GM12865 (cell line): ENCODE data around the gene ONECUT2.
A peak's percentile ranks its signal among the peaks of the same experiment; 100 is the strongest.

Experiments
- DNase-seq: peaks from one replicate; pipeline ENCODE4 v3.0.0; 2010; ENCODE audit warnings: low read depth
- H3K4me3 ChIP-seq: 2 replicates; pipeline ENCODE4 v1.5.1; 2011; ENCODE audit warnings: mild to moderate bottlenecking, low read depth, low read length, control low read depth
- TF ChIP-seq, protein P1 (sequence below): IDR thresholded peaks from 2 replicates; pipeline ENCODE4 v1.5.1; 2011; ENCODE audit warnings: low read length, control low read depth, low read depth, inconsistent platforms; ENCODE audit not compliant: insufficient read depth; ENCODE audit errors: missing control alignments

Gene ONECUT2

GRCh38 chr18:57523171-57523956, 88.2 kb downstream of the ONECUT2 start:
- H3K4me3 ChIP-seq = no peak overlapping the region
- peak; percentile 16 for DNase-seq
- TF ChIP-seq, protein P1, sequence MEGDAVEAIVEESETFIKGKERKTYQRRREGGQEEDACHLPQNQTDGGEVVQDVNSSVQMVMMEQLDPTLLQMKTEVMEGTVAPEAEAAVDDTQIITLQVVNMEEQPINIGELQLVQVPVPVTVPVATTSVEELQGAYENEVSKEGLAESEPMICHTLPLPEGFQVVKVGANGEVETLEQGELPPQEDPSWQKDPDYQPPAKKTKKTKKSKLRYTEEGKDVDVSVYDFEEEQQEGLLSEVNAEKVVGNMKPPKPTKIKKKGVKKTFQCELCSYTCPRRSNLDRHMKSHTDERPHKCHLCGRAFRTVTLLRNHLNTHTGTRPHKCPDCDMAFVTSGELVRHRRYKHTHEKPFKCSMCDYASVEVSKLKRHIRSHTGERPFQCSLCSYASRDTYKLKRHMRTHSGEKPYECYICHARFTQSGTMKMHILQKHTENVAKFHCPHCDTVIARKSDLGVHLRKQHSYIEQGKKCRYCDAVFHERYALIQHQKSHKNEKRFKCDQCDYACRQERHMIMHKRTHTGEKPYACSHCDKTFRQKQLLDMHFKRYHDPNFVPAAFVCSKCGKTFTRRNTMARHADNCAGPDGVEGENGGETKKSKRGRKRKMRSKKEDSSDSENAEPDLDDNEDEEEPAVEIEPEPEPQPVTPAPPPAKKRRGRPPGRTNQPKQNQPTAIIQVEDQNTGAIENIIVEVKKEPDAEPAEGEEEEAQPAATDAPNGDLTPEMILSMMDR = no peak

DNA sequence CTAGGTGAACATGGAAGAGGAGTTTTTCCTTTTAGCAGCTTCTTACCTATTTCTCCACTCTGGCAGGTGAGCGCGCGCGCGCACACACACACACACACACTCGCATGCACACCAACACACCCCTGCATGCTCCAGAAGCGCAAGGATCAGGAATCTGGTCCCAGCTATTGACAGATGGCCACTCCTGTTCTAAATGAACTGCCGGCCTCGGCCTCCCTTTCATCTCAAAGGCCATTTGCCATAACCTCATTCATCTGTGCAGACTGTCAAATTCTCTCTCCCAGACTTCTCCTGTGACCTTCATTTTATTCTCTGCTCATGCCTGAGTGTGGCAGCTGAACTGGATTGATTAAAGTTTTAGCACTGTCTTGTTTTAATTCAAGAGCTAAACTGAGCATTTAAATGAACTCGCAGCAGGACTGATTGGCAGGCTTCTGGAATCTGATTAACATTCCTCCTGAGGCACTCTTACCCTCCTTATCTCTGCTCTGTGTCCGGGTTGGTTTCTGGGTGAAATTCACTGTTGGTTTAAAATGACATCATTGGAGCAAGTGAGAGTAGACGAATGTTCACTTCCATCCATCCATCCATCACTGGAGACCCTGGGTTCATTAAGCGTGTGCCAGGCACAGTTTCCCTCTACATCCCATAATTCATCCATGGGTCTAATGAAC, 92.5 kb downstream of the ONECUT2 start:
- TF ChIP-seq, protein P1 = no peak
- H3K4me3 ChIP-seq = no peak overlapping the region
- no peak for DNase-seq

GRCh38 chr18:57529151-57529550, 94.0 kb downstream of the ONECUT2 start:
- H3K4me3 ChIP-seq = no peak overlapping the region
- DNase-seq = no peak
- TF ChIP-seq, protein P1 = no peak

DNA sequence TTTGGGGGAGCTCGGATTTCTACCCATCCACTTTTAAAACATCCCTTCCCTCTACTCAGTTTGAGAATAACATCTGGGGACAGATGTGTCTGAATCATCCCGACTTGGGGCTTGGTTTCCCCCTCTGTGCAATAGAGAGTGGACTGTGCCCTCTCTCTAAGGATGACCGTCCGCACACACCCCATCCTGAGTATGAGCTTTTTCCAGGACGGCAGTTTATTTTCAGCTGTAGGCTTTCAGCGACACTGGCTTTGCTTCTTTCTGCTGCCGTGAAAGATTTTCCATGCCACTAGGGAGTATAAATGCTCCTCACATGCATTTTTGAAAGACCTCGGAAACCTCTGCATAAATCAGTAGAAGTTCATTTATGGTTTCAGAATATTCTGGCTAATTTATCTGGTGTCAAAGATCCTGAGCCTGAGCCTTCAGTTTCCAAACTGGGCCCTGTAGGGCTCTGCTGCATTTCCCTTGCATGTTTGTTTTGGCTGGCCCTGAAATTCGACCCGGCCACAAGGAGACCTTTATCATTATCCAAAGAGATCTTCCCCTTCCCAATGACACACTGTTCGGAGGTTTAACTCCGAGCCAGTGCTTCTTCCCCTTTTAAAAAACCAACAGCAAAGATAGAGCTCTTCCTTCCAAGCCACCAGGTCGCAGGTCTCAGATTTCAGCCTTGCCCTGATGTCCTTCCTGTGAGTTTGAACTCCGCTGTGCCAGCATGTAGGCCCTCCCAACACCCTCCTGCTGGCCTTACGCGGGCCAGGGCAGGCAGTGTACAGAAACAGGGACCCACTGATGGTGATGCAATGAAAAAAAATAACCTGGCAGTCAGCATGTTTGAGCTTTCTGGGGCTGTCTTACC, 98.1 kb downstream of the ONECUT2 start:
- TF ChIP-seq, protein P1 = no peak
- no peak for DNase-seq
- no peak overlapping the region for H3K4me3 ChIP-seq

DNA sequence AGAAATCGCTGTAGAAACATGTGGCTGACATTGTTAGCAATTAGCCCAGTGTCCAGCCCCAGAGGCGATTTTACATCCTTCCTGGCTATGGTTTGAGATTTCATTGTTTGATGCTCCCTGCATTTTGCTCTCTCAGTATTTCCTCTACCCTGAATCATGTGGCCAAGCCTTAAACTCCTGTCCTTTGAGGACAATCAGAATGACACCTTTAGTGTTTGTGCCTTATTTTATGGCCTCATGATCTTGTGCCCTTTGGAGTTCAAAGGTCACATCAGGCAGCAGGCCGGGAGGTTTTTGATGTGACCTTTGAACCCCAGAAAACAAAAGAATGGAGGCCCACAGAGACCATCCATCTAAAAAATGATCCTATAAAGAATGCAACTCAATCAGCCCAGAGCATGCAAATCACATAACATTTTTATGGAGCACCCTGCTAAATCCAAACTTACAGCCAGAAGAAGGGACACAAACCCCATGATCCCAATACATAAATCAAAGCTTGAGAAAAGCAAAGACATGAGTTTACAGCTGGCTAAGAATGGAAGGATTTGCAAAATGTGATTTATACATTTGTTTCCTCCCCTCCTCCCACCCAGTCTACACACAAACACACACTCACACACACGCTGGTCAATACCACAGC, 98.8 kb downstream of the ONECUT2 start:
- TF ChIP-seq, protein P1 = no peak
- no peak for DNase-seq
- H3K4me3 ChIP-seq = no peak overlapping the region

- TF ChIP-seq, protein P1 = no peak
- DNase-seq = no peak
- H3K4me3 ChIP-seq = no peak overlapping the region
Measured at GRCh38 chr18:57534511-57534909, 99.3 kb downstream of the ONECUT2 start.
